Dermis blood vessel endothelial cell (primary cell): ENCODE measurements around the gene PRRC1. TPM values are rescaled to one million over a fixed set of nuclear protein-coding genes. Genes with fewer than 3 reads are reported as not detected.
"Not testable (repeated sequence)": the region's sequence is repeated elsewhere in the genome, so short reads cannot be mapped to it uniquely, and the experiment has no call there.

ENCODE experiments used
- DNase-seq: peaks from one replicate; pipeline ENCODE4 v3.0.0; 2010
- total RNA-seq: library from RNA; depleted of rRNA; stranded (reverse); fragments of >200 nt; gene quantifications from 2 replicates; pipeline ENCODE4 v1.2.3, GENCODE V29; 2014

The PRRC1 gene
- 40.8 and 50.5 TPM in 2 replicates for total RNA-seq

GRCh38 chr5:127517480-127518318 is at the start of gene PRRC1:
TSS of gene PRRC1 (plus strand) at chr5:127517640. CDS start at chr5:127523480, 5,840 bp downstream.
- peak; percentile 88 for DNase-seq

GRCh38 chr5:127471211-127471610 is 46.2 kb upstream of the PRRC1 start:
- peak; percentile 6 for DNase-seq

DNA sequence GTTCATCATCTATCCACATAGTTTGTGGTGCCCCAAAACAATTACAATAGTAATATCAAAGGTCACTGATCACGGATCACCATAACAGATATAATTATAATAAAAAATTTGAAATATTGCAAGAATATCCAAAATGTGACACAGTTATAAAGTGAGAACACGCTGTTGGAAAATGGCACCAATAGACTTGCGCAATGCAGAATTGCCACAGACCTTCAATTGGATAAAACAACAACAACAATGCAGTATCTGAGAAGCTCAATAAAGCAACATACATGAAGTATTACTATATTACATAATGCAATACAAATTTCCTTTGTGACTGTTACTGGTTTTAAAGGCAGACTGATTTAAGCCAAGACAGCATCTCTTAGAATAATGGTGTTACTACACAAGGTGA is 44.7 kb upstream of the PRRC1 start:
- DNase-seq = no peak

- DNase-seq = no peak
Measured at GRCh38 chr5:127486471-127486870, 31.0 kb upstream of the PRRC1 start.

- DNase-seq = peak; percentile 58
Measured at GRCh38 chr5:127492854-127493738, 24.3 kb upstream of the PRRC1 start.

GRCh38 chr5:127498548-127498947 is 18.9 kb upstream of the PRRC1 start:
- no peak for DNase-seq

- no peak for DNase-seq
Measured at GRCh38 chr5:127505905-127506304, 11.5 kb upstream of the PRRC1 start.

- no peak for DNase-seq
Measured at GRCh38 chr5:127506616-127507015, 10.8 kb upstream of the PRRC1 start.

- DNase-seq = no peak
Measured at GRCh38 chr5:127508644-127509373, 8.6 kb upstream of the PRRC1 start.

GRCh38 chr5:127513408-127513970 is 4.0 kb upstream of the PRRC1 start:
- DNase-seq = no peak

GRCh38 chr5:127514816-127515215 is 2.6 kb upstream of the PRRC1 start:
- DNase-seq = no peak

GRCh38 chr5:127515693-127516440 is 1.6 kb upstream of the PRRC1 start:
- DNase-seq = no peak

DNA sequence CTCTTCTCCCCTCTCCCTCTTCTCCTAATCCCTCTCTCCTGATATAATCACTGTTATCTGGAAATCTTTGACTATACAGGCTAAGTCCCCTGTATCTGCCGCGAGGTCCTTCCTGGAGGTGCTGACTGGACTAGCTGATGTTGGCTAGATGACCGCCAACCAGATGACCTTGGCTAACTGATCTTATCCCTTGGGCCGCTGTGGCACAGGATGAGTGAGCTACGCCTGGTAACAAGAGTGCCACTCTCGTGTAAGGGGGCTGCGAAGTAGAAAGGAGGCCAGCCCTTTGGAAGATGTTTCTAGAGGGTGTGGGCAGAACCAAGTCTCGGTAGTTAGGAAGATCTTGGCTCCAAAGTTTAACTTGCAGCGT is 345 bp upstream of the PRRC1 start:
- no peak for DNase-seq

- peak; percentile 59 for DNase-seq
Measured at GRCh38 chr5:127518319-127518621, 830 bp downstream of the PRRC1 start.

GRCh38 chr5:127519527-127519926 is 2.1 kb downstream of the PRRC1 start:
- DNase-seq = no peak

DNA sequence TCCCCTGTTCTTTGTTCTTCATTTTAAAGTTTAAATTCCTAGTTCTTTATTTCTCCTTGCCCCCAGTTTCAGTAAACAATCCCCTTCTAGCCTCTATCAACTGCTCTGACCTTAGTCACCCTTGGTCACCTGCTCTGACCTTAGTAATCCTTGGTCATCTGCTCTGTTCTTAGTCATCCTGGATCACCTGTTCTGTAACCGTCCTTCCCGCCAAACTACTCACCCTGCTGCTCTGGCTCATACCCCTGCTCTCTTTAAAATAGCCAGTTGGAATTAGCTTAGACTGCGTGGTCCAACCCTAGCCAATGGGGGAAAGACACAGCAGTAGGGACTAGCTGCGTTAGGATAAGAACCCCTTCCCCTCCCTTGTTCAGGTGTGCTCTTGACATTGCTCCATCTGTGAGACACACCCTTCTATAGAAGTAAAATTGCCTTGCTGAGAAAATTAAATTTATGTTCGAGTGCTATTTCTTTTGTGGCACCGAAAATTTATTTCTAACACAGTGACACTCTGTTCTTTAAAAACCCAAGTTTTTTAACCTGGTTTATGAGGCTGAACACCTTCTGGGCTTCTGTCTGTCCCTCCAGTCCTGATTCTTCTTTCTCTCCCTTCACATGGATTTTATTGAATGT is 3.8 kb downstream of the PRRC1 start:
- DNase-seq = no peak

- no peak for DNase-seq
Measured at GRCh38 chr5:127525181-127525580, 7.7 kb downstream of the PRRC1 start.

DNA sequence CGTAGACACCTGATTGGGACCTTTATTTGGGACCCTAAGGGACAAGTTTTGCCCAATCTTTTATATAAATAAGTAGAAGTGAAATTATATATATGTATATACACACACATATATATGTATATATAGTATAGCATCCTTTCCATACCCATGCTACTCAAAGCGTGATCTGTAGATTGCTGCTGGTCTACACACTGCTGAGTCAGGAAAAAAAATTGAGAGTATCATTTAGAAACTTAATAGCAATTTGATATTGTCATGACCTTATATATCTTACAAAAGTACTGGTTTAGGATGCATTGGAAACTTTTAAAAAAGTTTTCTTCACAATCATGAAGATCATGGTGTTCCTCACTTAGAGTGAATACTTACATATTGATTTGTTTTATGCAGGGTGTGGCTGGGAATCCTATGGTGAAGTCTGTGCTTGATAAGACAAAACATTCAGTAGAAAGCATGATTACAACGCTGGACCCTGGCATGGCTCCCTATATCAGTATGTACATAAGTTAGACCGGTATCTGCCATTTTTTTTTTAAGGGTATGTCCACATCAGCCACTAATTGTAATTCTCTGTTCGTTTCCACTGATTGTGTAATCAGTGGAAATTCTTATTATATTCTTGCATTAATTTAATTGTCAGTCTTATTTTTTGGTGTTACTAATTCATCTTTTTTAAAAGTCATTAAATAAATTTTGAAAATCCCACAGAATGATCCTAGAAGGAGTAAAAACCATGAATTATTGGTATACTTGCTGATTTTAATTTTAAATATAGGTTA is 12.7 kb downstream of the PRRC1 start:
- no peak for DNase-seq

- peak; percentile 29 for DNase-seq
Measured at GRCh38 chr5:127536687-127537086, 19.2 kb downstream of the PRRC1 start.

DNA sequence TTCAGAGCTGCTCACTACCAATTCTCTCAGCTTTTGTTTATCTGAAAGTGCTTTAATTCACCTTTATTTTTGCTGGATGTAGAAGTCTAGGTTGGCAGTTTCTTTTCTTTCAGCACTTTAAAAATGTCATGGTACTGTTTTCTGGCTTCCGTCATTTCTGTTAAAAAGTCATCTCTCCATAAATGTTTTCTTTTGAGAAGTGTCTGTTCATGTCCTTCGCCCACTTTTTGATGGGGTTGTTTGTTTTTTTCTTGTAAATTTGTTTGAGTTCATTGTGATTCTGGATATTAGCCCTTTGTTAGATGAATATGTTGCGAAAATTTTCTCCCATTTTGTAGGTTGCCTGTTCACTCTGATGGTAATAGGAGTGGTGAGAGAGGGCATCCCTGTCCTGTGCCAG is 23.1 kb downstream of the PRRC1 start:
- not testable (repeated sequence) for DNase-seq

DNA sequence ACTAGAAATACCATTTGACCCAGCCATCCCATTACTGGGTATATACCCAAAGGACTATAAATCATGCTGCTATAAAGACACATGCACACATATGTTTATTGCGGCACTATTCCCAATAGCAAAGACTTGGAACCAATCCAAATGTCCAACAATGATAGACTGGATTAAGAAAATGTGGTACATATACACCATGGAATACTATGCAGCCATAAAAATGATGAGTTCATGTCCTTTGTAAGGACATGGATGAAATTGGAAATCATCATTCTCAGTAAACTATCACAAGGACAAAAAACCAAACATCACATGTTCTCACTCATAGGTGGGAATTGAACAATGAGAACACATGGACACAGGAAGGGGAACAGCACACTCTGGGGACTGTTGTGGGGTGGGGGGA is 27.8 kb downstream of the PRRC1 start:
- not testable (repeated sequence) for DNase-seq
